ENCODE measurements around the gene KCNQ2. TPM values are rescaled to one million over a fixed set of nuclear protein-coding genes. Genes with fewer than 3 reads are reported as not detected.

KCNQ2 gene
- total and polyA plus RNA-seq, 2 experiments from 2014 or later, result 68.5 to 92.4 TPM

DNA sequence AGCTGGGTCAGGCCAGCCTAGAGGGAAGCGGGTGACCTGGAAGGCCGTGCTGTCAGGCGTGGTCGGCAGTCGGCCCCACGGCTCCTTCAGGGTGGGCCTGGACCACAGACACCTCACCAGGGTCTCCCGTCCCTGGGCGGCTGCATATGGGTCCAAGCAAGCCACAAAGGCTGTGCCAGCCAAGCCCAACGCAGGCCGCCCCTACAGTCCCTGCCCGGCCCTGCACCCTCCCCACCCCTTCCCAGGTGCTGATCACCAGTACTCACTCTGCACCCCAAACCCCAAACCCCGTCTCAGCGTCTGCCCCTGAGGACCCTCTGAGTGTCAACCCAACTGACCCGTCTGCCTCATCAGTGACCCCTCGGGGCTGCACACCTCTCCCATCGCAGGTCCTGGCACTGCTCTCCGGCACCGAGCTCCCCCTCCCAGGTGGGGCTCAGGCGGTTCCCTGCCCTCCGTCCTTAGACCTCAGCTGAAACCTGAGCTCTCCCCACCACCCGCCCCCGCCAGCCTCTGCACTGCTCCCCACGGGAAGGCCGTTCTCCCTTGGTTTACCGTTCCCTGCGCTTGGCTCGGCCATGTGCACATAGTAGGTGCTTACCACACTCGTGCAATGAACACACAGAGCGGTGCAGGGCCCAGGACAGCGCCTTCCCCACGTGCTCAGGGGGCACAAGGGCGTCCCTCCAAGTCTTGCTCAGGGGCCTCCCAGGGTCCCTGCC is 46.7 kb upstream of the KCNQ2 start (continued):
- TF ChIP-seq, protein P1, sequence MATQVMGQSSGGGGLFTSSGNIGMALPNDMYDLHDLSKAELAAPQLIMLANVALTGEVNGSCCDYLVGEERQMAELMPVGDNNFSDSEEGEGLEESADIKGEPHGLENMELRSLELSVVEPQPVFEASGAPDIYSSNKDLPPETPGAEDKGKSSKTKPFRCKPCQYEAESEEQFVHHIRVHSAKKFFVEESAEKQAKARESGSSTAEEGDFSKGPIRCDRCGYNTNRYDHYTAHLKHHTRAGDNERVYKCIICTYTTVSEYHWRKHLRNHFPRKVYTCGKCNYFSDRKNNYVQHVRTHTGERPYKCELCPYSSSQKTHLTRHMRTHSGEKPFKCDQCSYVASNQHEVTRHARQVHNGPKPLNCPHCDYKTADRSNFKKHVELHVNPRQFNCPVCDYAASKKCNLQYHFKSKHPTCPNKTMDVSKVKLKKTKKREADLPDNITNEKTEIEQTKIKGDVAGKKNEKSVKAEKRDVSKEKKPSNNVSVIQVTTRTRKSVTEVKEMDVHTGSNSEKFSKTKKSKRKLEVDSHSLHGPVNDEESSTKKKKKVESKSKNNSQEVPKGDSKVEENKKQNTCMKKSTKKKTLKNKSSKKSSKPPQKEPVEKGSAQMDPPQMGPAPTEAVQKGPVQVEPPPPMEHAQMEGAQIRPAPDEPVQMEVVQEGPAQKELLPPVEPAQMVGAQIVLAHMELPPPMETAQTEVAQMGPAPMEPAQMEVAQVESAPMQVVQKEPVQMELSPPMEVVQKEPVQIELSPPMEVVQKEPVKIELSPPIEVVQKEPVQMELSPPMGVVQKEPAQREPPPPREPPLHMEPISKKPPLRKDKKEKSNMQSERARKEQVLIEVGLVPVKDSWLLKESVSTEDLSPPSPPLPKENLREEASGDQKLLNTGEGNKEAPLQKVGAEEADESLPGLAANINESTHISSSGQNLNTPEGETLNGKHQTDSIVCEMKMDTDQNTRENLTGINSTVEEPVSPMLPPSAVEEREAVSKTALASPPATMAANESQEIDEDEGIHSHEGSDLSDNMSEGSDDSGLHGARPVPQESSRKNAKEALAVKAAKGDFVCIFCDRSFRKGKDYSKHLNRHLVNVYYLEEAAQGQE (IDR thresholded peaks at IDR 0.05; ENCODE audit: unreplicated experiment), result no peak
- TF ChIP-seq, protein P2, sequence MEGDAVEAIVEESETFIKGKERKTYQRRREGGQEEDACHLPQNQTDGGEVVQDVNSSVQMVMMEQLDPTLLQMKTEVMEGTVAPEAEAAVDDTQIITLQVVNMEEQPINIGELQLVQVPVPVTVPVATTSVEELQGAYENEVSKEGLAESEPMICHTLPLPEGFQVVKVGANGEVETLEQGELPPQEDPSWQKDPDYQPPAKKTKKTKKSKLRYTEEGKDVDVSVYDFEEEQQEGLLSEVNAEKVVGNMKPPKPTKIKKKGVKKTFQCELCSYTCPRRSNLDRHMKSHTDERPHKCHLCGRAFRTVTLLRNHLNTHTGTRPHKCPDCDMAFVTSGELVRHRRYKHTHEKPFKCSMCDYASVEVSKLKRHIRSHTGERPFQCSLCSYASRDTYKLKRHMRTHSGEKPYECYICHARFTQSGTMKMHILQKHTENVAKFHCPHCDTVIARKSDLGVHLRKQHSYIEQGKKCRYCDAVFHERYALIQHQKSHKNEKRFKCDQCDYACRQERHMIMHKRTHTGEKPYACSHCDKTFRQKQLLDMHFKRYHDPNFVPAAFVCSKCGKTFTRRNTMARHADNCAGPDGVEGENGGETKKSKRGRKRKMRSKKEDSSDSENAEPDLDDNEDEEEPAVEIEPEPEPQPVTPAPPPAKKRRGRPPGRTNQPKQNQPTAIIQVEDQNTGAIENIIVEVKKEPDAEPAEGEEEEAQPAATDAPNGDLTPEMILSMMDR (conservative IDR thresholded peaks at IDR 0.05; ENCODE audit: low read depth in 2 of 2), result no peak
- TF ChIP-seq, protein P3, sequence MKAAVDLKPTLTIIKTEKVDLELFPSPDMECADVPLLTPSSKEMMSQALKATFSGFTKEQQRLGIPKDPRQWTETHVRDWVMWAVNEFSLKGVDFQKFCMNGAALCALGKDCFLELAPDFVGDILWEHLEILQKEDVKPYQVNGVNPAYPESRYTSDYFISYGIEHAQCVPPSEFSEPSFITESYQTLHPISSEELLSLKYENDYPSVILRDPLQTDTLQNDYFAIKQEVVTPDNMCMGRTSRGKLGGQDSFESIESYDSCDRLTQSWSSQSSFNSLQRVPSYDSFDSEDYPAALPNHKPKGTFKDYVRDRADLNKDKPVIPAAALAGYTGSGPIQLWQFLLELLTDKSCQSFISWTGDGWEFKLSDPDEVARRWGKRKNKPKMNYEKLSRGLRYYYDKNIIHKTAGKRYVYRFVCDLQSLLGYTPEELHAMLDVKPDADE (IDR thresholded peaks at IDR 0.05), result no peak

DNA sequence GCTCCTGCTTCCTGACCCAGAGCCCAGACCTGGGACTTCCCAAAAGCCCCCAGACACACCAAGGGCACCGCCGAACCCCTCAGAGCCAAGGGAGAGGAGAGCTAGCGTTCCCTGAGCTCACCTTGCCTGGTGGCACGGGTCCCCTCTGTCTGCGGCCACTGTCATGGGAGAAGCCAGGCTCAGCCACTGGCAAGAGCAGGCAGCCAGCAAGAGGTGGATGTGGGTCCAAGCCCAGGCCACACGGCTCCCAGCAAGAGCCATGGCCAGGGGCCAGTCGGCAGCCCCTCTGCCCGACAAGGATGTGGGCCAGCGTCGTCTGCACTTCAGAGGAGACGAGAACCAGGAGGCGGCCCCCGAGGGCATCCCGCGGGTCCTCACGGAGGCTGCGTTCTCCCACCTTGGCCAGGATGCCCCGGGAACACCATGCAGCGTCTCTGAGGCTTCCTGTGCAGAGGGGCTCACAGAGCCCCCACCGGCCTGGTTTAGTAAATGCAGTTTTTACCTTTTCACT is 46.0 kb upstream of the KCNQ2 start:
- no peaks in the 10 kb centered on the region; the same call in 1 of the 2 replicates for H4K20me1 ChIP-seq (replicated peaks; ENCODE audit: insufficient read depth)
- H3K4me1 ChIP-seq (ENCODE audit: insufficient read depth), result peaks cover 12% of the 10 kb centered on the region; the same call in 1 of the 2 replicates
- no peak overlapping the region for H3K4me3 ChIP-seq
- Mint-ChIP-seq H3K27me3 (ENCODE audit: insufficient read depth, low read depth, poor library complexity) (peaks cover 15% of the 10 kb centered on the region), H3K4me3 (peak overlapping the region; percentile 89), H3K27ac (no peak overlapping the region), H3K36me3 (ENCODE audit: low read depth) (peaks cover 24% of the 10 kb centered on the region), H3K9me3 (peaks cover 16% of the 10 kb centered on the region; the same call in 2 of the 3 replicates), H3K4me1 (peaks cover 14% of the 10 kb centered on the region)
- peaks cover 4% of the 10 kb centered on the region; the same call in 1 of the 2 replicates for H3K79me2 ChIP-seq (replicated peaks; ENCODE audit: insufficient read depth)
- no peaks in the 10 kb centered on the region for H3K27me3 ChIP-seq (ENCODE audit: insufficient read depth)
- H2AFZ ChIP-seq, result no peak overlapping the region
- no peaks in the 10 kb centered on the region for H3K9me2 ChIP-seq (ENCODE audit: insufficient read depth)
- 0 out of 3 replicates have a peak, but pooled peaks have one; percentile 0 for ATAC-seq
- peak overlapping the region; percentile 48; the same call in 1 of the 2 replicates for H3K4me2 ChIP-seq
- H3K36me3 ChIP-seq (ENCODE audit: insufficient read depth), result no peaks in the 10 kb centered on the region
- no peak overlapping the region for H3K27ac ChIP-seq (ENCODE audit: low read depth)
- TF ChIP-seq NANOG (IDR thresholded peaks at IDR 0.05; ENCODE audit: borderline replicate concordance) (no peak), STAT1 (IDR thresholded peaks at IDR 0.05; ENCODE audit: unreplicated experiment) (no peak), ZNF331 (CRISPR knock-in tag; IDR thresholded peaks at IDR 0.05; ENCODE audit: low read depth) (no peak), POLR2AphosphoS5 (IDR thresholded peaks at IDR 0.05; ENCODE audit: low read depth) (no peak)
- TF ChIP-seq, protein P3 (IDR thresholded peaks at IDR 0.05), result no peak
- TF ChIP-seq, protein P1 (IDR thresholded peaks at IDR 0.05; ENCODE audit: unreplicated experiment), result no peak
- TF ChIP-seq, protein P2 (conservative IDR thresholded peaks at IDR 0.05; ENCODE audit: low read depth in 2 of 2), result peak; percentile 16 to 24; a peak in 3 of 4 replicates
- peaks cover 6% of the 10 kb centered on the region; the same call in 1 of the 2 replicates for H3F3A ChIP-seq (replicated peaks; ENCODE audit: low read depth)
- DNase-seq (ENCODE audit: low spot score), result no peak

All from GM23338 (cell line).